ENCODE results near the gene IL3.

The IL3 gene

GRCh38 chr5:132021654-132022053 is 38.8 kb upstream of the IL3 start:
- no peak overlapping the region for H3K4me3 ChIP-seq (ENCODE audit: low read depth, low read length)
- TF ChIP-seq CTCF (IDR thresholded peaks at IDR 0.05; ENCODE audit: low read depth, low read length), result no peak

DNA sequence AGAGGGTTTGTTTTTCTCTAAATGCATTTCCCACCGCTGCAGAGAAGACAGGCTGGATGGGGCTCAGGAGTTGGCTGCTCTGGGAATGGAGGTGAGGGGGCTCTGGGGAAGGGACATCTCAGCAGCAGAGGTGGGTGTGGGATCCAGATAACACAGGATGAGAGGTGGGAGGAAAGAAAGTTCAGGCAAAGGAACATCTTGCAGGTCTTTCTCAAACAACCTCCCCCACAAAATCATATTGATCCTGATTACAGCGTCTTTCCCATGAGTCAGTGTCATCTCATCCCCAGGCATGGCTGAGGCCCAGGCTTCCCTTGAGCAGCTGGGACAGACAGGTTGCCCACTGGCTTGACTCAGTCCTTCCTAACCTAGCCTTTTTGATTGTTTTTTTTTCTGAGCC is 37.7 kb upstream of the IL3 start:
- no peak for TF ChIP-seq CTCF (IDR thresholded peaks at IDR 0.05; ENCODE audit: low read depth, low read length)
- no peak overlapping the region for H3K4me3 ChIP-seq (ENCODE audit: low read depth, low read length)

- no peak overlapping the region for H3K4me3 ChIP-seq (ENCODE audit: low read depth, low read length)
- no peak for TF ChIP-seq CTCF (IDR thresholded peaks at IDR 0.05; ENCODE audit: low read depth, low read length)
Measured at GRCh38 chr5:132023258-132024116, 37.0 kb upstream of the IL3 start.

DNA sequence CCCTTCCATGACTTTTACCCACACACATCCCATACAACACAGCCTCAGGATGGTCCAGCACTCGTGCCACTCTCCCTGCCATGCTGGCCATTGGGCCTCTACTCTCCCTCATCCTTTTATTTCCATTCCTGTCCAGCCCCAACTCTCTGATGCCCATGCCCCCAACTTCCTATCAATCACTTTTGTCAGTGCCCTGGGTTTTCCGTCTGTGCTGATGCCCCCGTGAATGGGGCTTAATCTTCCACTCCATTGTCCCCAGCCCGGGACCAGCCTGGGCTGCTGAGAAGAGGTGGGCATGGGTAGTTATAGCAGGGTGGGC is 36.4 kb upstream of the IL3 start:
- TF ChIP-seq CTCF (IDR thresholded peaks at IDR 0.05; ENCODE audit: low read depth, low read length), result no peak
- H3K4me3 ChIP-seq (ENCODE audit: low read depth, low read length), result no peak overlapping the region

DNA sequence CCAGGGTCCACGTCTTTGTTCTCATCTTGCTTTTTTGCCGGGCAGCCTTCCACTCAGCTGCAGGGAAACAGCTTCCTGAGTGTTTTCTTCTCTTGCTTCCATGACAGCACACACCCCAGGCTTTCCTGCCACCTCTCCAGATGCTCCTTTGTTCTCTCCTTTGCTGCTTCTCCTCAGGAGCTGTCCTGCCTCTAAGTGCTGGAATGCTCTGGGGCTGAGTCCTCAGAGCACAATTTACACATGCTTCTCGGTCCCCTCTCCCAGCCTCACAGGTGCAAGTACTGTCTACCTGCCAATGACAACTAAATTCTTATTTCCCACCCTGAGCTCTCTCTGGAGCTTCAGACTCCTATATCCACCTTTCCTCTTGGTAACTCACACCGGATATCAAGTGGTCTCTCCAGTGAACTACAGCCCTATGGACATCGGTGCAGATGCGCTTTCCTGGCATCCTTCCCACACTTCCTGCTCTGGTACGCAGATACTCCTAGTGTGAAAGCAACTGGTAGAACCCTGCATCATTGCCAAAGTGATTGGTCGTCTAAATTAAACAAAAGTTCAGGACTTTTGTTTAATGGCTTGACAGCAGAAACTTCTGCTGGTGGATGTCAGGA is 35.6 kb upstream of the IL3 start:
- TF ChIP-seq CTCF (IDR thresholded peaks at IDR 0.05; ENCODE audit: low read depth, low read length), result no peak
- no peak overlapping the region for H3K4me3 ChIP-seq (ENCODE audit: low read depth, low read length)

- no peak for TF ChIP-seq CTCF (IDR thresholded peaks at IDR 0.05; ENCODE audit: low read depth, low read length)
- H3K4me3 ChIP-seq (ENCODE audit: low read depth, low read length), result no peak overlapping the region
Measured at GRCh38 chr5:132025403-132025971, 35.0 kb upstream of the IL3 start.

- no peak for TF ChIP-seq CTCF (IDR thresholded peaks at IDR 0.05; ENCODE audit: low read depth, low read length)
- no peak overlapping the region for H3K4me3 ChIP-seq (ENCODE audit: low read depth, low read length)
Measured at GRCh38 chr5:132026516-132027008, 33.9 kb upstream of the IL3 start.
